Measurements from ENCODE around the gene ZNF408.

- no peak for TF ChIP-seq CTCF (conservative IDR thresholded peaks at IDR 0.05; ENCODE audit: low read depth in 2 of 2)
- TF ChIP-seq EZH2 (IDR thresholded peaks at IDR 0.05; ENCODE audit: low read depth, unreplicated experiment), result no peak
- no peak for TF ChIP-seq REST (IDR thresholded peaks at IDR 0.05; ENCODE audit: unreplicated experiment)
- no peak for TF ChIP-seq ZNF462 (CRISPR knock-in tag; IDR thresholded peaks at IDR 0.05)
- TF ChIP-seq ZNF114 (CRISPR knock-in tag; IDR thresholded peaks at IDR 0.05), result no peak
- no peak for TF ChIP-seq EZH2phosphoT487 (IDR thresholded peaks at IDR 0.05; ENCODE audit: unreplicated experiment)
- no peak for TF ChIP-seq POLR2AphosphoS5 (IDR thresholded peaks at IDR 0.05; ENCODE audit: low read depth)
- no peak for TF ChIP-seq STAT1 (IDR thresholded peaks at IDR 0.05; ENCODE audit: unreplicated experiment)
- no peak for TF ChIP-seq CREB1 (CRISPR knock-in tag; IDR thresholded peaks at IDR 0.05; ENCODE audit: low read depth)
- no peak for TF ChIP-seq JUNB (IDR thresholded peaks at IDR 0.05; ENCODE audit: unreplicated experiment)
Observed at GRCh38 chr11:46684367-46684766, 16.5 kb upstream of the ZNF408 start.

All from GM23338 (cell line).